Upper lobe of left lung (tissue), 4 donors: ENCODE results near the gene MCU.

Source experiments
- CTCF ChIP-seq, 6 experiments: fragments of 450-650 bp in 4 of 6; fragments of 200-600 bp in 2 of 6; sonication (generic) in 2 of 6; IDR thresholded peaks; one replicate each; pipeline ENCODE4 v1.5.1; 2016 to 2019; ENCODE audit warnings: antibody characterized with exemption in 6 of 6
- EP300 ChIP-seq, 4 donors: sonication (generic); formaldehyde crosslinking; IDR thresholded peaks; one replicate each; pipeline ENCODE4 v1.5.1; 2017; ENCODE audit warnings: antibody characterized with exemption in 4 of 4, control low read depth in 2 of 4
- POLR2A ChIP-seq, 4 donors: fragments of 450-650 bp; IDR thresholded peaks; one replicate each; pipeline ENCODE4 v1.5.1; 2016 to 2017; ENCODE audit warnings: antibody characterized with exemption in 4 of 4, mild to moderate bottlenecking in 2 of 4
- POLR2AphosphoS5 ChIP-seq, 2 donors: sonication (generic); formaldehyde crosslinking; IDR thresholded peaks; one replicate each; pipeline ENCODE4 v1.5.1; 2017; ENCODE audit warnings: antibody characterized with exemption in 2 of 2

GRCh38 chr10:72736176-72736827, 44.4 kb downstream of the MCU start:
- TF ChIP-seq CTCF (IDR thresholded peaks at IDR 0.05) (no peak), EP300 (IDR thresholded peaks at IDR 0.05) (no peak), POLR2A (IDR thresholded peaks at IDR 0.05) (no peak), POLR2AphosphoS5 (IDR thresholded peaks at IDR 0.05) (no peak)
